SU-DHL-6 (cell line): ENCODE results near the gene IP6K3.

Experiments
- H2AFZ ChIP-seq: fragments of 200-600 bp; sonication (generic); 2 replicates; pipeline ENCODE4 v1.6.1; 2014; ENCODE audit warnings: low read depth, mild to moderate bottlenecking, moderate library complexity, mixed read lengths, antibody characterized with exemption, low read length; ENCODE audit not compliant: severe bottlenecking
- H3F3A ChIP-seq: fragments of 200-600 bp; shearing (Covaris generic); 2 replicates; pipeline ENCODE4 v1.6.0; 2016; ENCODE audit warnings: antibody characterized with exemption, mild to moderate bottlenecking; ENCODE audit not compliant: insufficient read depth
- H3K27ac ChIP-seq: fragments of 200-600 bp; sonication (generic); 2 replicates; pipeline ENCODE4 v1.5.1; 2016; ENCODE audit warnings: low read depth, mild to moderate bottlenecking, low read length, moderate library complexity, mixed read lengths
- H3K27me3 ChIP-seq: fragments of 200-600 bp; sonication (generic), shearing (Covaris generic); 2 replicates; pipeline ENCODE4 v1.6.0; 2014; ENCODE audit warnings: mild to moderate bottlenecking, low read length
- H3K36me3 ChIP-seq: fragments of 200-600 bp; sonication (generic); 2 replicates; pipeline ENCODE4 v1.6.1; 2014; ENCODE audit warnings: mild to moderate bottlenecking, low read length, mixed read lengths
- H3K4me2 ChIP-seq: fragments of 300-600, 200-600 bp; shearing (Covaris generic), sonication (generic); 2 replicates; pipeline ENCODE4 v1.6.0; 2014; ENCODE audit warnings: low read length, low read depth, mild to moderate bottlenecking; ENCODE audit not compliant: poor library complexity, severe bottlenecking
- H3K4me3 ChIP-seq: fragments of 200-600 bp; sonication (generic); 2 replicates; pipeline ENCODE4 v1.5.1; 2014; ENCODE audit warnings: antibody characterized with exemption, low read length, mild to moderate bottlenecking, mixed read lengths; ENCODE audit not compliant: insufficient read depth, poor library complexity, severe bottlenecking
- H3K79me2 ChIP-seq: fragments of 200-600 bp; sonication (generic); 2 replicates; pipeline ENCODE4 v1.6.1; 2014; ENCODE audit warnings: mild to moderate bottlenecking, low read length, moderate library complexity; ENCODE audit not compliant: insufficient read depth
- H3K9ac ChIP-seq: fragments of 200-600 bp; sonication (generic); 2 replicates; pipeline ENCODE4 v1.7.0; 2014; ENCODE audit warnings: mild to moderate bottlenecking, low read length
- H3K9me2 ChIP-seq: fragments of 200-600 bp; sonication (generic); replicated peaks from 2 replicates; pipeline ENCODE4 v1.6.1; 2014; ENCODE audit warnings: low read length; ENCODE audit not compliant: insufficient read depth
- H3K9me3 ChIP-seq: fragments of 200-600 bp; sonication (generic); 2 replicates; pipeline ENCODE4 v1.6.1; 2014; ENCODE audit warnings: low read length, mixed read lengths; ENCODE audit not compliant: insufficient read depth
- H4K20me1 ChIP-seq: fragments of 200-600 bp; sonication (generic); 2 replicates; pipeline ENCODE4 v1.6.1; 2014; ENCODE audit warnings: low read depth, mild to moderate bottlenecking, antibody characterized with exemption, low read length, moderate library complexity, mixed read lengths
- EZH2phosphoT487 ChIP-seq: fragments of 200-600 bp; sonication (generic), shearing (Covaris generic); conservative IDR thresholded peaks from 2 replicates; pipeline ENCODE4 v1.6.1; 2018; ENCODE audit warnings: mild to moderate bottlenecking, antibody characterized with exemption, low read length, moderate library complexity, mixed read lengths
- TF ChIP-seq, protein P1 (sequence below): fragments of 200-600 bp; sonication (generic); IDR thresholded peaks from one replicate; pipeline ENCODE4 v1.5.1; 2017; ENCODE audit warnings: antibody characterized with exemption, mild to moderate bottlenecking, low read length, moderate library complexity; ENCODE audit not compliant: insufficient read depth, poor library complexity, severe bottlenecking

Gene IP6K3

DNA sequence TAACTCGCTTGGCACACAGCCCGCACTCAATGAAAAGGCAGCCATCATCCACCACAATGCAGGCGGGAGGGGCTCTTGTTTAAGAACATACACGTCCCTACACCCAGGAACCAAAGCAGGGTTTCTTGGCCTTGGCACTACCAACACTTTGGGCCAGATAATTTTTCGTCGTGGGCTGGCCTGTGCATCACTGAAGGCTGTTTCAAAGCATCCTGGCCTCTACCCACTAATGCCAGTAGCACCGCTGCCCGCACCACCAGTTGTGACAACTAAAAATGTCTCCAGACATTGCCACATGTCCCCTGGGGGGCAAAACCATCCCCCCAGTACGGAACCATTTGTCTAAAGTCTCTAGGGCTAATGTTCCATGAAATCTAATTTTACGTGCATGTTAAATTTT lies 48.2 kb downstream of the IP6K3 start:
- H3K9me3 ChIP-seq, result no peaks in the 10 kb centered on the region
- no peaks in the 10 kb centered on the region for H4K20me1 ChIP-seq
- H3K9ac ChIP-seq, result no peak overlapping the region
- no peak for TF ChIP-seq EZH2phosphoT487
- TF ChIP-seq, protein P1, sequence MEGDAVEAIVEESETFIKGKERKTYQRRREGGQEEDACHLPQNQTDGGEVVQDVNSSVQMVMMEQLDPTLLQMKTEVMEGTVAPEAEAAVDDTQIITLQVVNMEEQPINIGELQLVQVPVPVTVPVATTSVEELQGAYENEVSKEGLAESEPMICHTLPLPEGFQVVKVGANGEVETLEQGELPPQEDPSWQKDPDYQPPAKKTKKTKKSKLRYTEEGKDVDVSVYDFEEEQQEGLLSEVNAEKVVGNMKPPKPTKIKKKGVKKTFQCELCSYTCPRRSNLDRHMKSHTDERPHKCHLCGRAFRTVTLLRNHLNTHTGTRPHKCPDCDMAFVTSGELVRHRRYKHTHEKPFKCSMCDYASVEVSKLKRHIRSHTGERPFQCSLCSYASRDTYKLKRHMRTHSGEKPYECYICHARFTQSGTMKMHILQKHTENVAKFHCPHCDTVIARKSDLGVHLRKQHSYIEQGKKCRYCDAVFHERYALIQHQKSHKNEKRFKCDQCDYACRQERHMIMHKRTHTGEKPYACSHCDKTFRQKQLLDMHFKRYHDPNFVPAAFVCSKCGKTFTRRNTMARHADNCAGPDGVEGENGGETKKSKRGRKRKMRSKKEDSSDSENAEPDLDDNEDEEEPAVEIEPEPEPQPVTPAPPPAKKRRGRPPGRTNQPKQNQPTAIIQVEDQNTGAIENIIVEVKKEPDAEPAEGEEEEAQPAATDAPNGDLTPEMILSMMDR, result no peak
- no peak overlapping the region for H3K4me2 ChIP-seq
- H3K4me3 ChIP-seq, result no peak overlapping the region
- peaks cover 21% of the 10 kb centered on the region for H3F3A ChIP-seq
- H3K9me2 ChIP-seq, result no peaks in the 10 kb centered on the region
- no peak overlapping the region for H3K27ac ChIP-seq
- H2AFZ ChIP-seq, result no peak overlapping the region
- no peaks in the 10 kb centered on the region for H3K79me2 ChIP-seq
- H3K36me3 ChIP-seq, result peaks cover 3% of the 10 kb centered on the region; the same call in 1 of the 2 replicates
- H3K27me3 ChIP-seq, result no peaks in the 10 kb centered on the region

DNA sequence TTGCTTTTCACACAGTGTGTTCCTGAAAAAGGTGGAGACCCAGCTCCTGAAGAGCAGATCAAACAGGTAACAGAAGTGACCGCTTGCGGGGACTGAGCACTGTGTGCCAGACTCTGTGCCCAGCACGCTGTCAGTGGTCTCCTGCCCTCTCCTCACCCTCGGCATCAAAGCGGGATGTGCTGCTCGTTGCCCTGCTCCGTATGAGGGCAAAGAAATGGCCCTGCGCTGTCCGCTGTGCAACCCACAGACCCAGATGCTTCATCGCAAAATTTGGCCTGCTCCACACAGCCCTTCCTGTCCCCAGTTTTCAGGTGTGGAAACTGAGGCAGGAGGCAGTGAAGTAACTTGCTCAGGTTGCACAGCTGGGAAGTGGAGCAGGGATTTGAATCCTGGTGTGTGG lies 48.9 kb downstream of the IP6K3 start:
- Histone ChIP-seq H3K36me3 (0 out of 2 replicates have a peak, but pooled peaks cover 3% of the 10 kb centered on the region), H3F3A (peaks cover 21% of the 10 kb centered on the region), H3K9ac (no peak overlapping the region), H3K9me2 (no peaks in the 10 kb centered on the region), H2AFZ (no peak overlapping the region), H3K9me3 (no peaks in the 10 kb centered on the region), H3K79me2 (no peaks in the 10 kb centered on the region), H3K4me3 (no peak overlapping the region), H3K27me3 (no peaks in the 10 kb centered on the region), H3K27ac (no peak overlapping the region), H4K20me1 (no peaks in the 10 kb centered on the region), H3K4me2 (no peak overlapping the region)
- no peak for TF ChIP-seq EZH2phosphoT487
- TF ChIP-seq, protein P1, result no peak

DNA sequence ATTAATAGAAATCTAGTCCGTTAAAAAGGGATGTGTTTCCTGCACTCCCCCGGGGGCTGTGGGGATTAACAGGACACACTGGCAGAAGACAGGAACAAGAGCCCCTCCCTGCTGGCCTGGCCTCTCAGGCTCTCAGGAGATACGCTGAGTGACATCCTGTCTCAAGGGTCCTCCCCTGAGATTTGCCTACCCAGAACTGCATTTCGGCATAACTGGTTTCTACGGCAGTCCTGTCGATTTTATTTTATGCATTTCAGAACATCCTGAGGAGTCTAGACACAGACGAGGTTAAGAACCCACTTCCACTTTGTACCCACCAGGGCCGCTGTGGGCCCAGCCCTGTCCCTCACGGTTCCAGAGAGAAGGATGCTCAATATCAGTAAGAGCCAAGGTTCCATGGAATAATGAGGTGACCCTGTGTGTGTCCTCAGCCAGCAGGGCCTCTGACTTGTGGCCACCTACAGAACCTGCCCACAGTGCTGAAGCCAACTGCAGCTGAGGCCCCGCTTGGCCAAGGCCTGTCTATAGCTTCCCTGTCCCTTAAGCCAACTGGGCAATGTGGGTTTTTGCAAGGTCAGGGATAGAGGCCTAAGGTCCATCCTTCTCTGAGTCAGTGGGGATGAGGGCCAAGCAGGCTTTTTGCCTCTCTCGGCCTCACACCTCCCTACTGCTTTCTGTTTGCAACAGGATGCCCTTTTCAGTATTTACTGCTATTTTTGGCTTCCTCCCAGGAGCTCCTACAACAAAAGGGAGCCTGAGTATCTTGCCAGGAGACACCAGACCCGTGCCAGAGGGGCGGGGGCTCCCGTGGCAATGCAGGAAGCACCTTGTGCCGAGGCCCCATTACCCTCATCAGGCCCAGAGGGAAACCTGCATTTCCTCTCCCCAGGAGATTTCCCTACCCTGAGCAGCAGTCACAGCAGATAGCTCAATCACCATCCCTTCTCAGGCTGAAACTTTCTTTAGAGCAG lies 49.9 kb downstream of the IP6K3 start:
- TF ChIP-seq, protein P1, result no peak
- no peak for TF ChIP-seq EZH2phosphoT487
- Histone ChIP-seq H3K4me3 (no peak overlapping the region), H4K20me1 (no peaks in the 10 kb centered on the region), H3K9me3 (no peaks in the 10 kb centered on the region), H3K27me3 (no peaks in the 10 kb centered on the region), H3K4me2 (no peak overlapping the region), H3F3A (peaks cover 21% of the 10 kb centered on the region), H3K36me3 (0 out of 2 replicates have a peak, but pooled peaks cover 3% of the 10 kb centered on the region), H2AFZ (no peak overlapping the region), H3K27ac (no peak overlapping the region), H3K79me2 (no peaks in the 10 kb centered on the region), H3K9ac (no peak overlapping the region), H3K9me2 (no peaks in the 10 kb centered on the region)
